Measurements from ENCODE around the gene KCNK1.

DNA sequence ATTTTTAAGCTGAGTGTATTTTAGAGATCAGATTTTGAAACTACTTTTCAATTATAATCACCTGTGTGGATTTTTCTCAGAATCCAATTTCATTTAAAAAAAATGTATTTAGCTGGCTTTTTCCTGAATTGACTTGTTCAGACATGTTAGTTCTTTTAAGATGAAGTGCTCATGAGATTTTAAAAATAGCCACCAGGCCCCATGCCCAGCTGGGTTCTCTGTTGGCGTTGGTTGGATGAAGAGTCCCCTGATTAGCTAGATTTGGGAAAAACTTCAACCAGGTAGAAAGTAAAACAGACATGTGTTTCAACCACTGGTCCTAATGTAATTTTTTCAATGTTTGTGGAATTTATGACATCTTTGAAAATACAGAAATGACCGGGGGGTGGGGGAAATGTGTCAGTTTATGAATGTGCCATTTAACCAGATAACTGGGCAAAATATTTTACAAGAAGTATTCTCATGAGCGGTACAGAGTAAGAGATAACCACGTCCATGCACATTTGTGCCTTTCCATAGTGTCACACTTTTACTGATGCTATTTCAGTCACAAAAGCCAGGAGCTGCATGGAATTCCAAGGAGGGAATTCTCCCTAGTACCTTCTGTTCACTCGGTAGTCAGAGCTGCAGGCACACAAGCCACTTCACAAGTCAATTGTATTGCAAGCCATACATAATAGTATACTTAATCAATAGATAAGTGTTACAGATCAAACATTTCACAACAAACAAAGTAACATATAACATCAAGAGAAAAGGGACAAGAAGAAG, 51.1 kb downstream of the KCNK1 start:
- TF ChIP-seq CTCF (IDR thresholded peaks at IDR 0.05; ENCODE audit: poor library complexity, severe bottlenecking), result no peak
- no peak for TF ChIP-seq EP300 (conservative IDR thresholded peaks at IDR 0.05; ENCODE audit: poor library complexity, severe bottlenecking)
- TF ChIP-seq EZH2 (IDR thresholded peaks at IDR 0.05; ENCODE audit: borderline replicate concordance, insufficient read depth, low read length, poor library complexity, severe bottlenecking), result no peak
